Measurements from ENCODE around the gene ZC3HAV1.

DNA sequence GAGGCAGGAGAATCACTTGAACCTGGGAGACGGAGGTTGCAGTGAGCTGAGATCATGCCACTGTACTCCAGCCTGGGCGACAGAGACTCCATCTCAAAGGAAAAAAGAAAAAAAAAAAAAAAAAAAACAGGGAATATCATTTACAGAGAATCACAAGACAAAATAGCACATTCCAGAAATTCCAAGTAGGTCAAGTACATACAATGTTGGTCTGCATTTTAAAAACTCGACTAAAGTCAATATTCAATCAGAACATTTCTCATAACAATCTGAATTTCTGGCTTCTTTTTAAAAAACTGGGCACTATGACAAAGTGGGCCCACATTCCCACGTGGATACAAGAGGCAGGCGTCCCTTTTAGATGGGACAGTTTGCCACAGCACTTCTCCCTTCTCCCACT is 86.4 kb downstream of the ZC3HAV1 start:
- TF ChIP-seq, protein P1, sequence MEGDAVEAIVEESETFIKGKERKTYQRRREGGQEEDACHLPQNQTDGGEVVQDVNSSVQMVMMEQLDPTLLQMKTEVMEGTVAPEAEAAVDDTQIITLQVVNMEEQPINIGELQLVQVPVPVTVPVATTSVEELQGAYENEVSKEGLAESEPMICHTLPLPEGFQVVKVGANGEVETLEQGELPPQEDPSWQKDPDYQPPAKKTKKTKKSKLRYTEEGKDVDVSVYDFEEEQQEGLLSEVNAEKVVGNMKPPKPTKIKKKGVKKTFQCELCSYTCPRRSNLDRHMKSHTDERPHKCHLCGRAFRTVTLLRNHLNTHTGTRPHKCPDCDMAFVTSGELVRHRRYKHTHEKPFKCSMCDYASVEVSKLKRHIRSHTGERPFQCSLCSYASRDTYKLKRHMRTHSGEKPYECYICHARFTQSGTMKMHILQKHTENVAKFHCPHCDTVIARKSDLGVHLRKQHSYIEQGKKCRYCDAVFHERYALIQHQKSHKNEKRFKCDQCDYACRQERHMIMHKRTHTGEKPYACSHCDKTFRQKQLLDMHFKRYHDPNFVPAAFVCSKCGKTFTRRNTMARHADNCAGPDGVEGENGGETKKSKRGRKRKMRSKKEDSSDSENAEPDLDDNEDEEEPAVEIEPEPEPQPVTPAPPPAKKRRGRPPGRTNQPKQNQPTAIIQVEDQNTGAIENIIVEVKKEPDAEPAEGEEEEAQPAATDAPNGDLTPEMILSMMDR (IDR thresholded peaks at IDR 0.05) = no peak
- TF ChIP-seq POLR2AphosphoS5 (IDR thresholded peaks at IDR 0.05) (no peak), POLR2A (IDR thresholded peaks at IDR 0.05) (no peak), EP300 (IDR thresholded peaks at IDR 0.05) (no peak)

Data from upper lobe of left lung (tissue), 4 donors.